ENCODE measurements around the gene GCSAM.

Gene GCSAM

GRCh38 chr3:112132975-112133448, at the start of gene GCSAM:
GCSAM (minus strand) TSS chr3:112133248; CDS start chr3:112133120, 128 bp downstream.
- no peak for DNase-seq

- DNase-seq, result no peak
Measured at GRCh38 chr3:112175646-112176045, 42.6 kb upstream of the GCSAM start.

DNA sequence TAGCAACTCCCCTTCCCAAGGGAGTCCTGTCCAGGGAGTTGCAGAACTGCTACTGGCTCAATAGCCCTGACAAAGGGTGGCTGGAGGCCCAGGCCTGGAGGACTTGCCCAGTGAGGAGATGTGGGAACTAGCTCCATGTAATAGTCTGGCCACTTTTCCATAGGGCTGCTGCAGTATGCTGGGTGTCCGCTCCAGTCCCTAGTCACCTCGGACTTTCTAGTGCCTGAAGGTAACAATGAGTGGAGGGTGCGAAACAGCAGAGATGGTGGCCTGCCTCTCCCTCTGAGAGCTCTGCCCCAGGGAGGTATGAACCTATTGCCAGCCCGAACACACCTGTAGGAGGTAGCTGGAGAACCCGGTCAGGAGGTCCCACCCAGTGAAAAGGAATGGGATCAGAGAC, 42.0 kb upstream of the GCSAM start:
- no peak for DNase-seq

DNA sequence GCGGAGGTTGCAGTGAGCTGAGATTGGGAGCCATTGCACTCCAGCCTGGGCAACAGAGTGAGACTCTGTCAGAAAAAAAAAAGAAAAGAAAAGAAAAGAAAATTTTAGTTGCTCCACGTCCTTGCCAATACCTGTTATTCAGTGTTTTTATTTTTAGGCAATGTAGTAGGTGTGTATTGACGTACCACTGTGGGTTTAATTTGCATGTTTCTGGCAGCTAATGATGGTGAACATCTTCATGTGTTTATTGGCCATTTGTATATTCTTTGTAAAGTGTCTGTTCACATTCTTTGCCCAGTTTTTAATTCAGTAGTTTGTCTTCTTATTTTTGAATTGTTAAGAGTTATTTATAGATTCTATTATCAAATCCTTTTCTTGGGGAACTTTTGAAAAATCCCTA, 38.1 kb upstream of the GCSAM start:
- no peak for DNase-seq

DNA sequence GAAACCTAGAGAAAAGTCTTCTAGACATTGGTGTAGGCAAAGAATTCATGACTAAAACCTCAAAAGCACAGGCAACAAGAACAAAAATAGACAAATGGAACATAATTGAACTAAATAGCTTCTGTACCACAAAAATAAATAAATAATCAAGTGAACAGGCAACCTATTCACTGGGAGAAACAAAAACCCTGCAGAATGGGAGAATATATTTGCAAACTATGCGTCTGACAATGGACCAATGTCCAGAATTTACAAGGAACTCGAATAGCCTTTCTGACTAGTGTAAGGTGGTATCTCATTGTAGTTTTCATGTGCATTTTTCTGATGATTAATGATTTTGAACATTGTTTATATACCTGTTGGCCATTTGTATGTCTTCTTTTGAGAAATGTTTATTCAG, 37.0 kb upstream of the GCSAM start:
- no peak for DNase-seq

- DNase-seq, result no peak
Measured at GRCh38 chr3:112167758-112168157, 34.7 kb upstream of the GCSAM start.

DNA sequence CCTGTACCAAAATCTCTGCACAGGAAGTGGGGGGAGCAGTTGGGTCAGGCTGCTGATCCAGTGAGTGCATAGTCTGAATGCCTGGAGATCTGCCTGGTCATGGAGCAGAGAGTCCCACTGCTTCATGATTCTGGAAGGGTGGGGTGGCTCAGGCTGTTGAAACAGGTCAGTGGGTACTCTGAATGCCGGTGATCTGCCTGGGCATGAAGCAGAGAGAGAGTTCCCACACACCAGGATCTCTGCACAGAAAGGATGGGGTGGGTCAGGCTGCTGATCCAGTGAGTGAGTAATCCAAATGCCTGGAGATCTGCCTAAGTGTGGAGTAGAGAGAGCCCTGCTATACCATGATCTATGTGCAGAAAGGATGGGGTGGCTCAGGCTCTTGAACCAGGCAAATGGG, 16.1 kb upstream of the GCSAM start:
- DNase-seq, result no peak

DNA sequence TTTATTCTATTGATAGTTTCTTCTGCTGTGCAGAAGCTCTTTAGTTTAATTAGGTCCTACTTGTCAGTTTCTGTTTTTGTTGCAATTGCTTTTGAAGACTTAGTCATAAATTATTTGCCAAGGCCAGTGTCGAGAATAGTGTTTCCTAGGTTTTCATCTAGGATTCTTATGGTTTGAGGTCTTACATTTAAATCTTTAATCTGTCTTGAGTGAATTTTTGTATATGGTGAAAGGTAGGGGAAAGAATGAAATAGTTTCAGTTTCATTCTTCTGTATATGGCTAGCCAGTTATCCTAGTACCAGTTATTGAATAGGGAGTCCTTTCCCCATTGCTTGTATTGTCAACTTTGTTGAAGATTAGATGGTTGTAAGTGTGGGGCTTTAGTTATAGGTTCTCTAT, 10.6 kb upstream of the GCSAM start:
- DNase-seq, result no peak

DNA sequence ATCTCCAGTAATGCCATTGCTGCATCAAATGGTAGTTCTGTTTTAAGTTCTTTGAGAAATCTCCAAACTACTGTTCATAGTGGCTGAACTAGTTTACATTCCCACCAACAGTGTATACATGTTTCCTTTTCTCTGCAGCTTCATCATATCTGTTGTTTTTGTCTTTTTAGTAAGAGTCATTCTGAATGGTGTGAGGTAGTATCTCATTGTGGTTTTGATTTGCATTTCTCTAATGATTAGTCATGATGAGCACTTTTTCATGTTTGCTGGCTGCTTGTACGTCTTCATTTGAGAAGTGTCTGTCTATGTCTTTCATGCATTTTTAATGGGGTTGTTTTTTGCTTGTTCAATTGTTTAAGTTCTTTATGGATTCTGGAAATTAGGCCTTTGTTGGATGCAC, 10.2 kb upstream of the GCSAM start:
- DNase-seq, result no peak

- no peak for DNase-seq
Measured at GRCh38 chr3:112141293-112141692, 8.2 kb upstream of the GCSAM start.

DNA sequence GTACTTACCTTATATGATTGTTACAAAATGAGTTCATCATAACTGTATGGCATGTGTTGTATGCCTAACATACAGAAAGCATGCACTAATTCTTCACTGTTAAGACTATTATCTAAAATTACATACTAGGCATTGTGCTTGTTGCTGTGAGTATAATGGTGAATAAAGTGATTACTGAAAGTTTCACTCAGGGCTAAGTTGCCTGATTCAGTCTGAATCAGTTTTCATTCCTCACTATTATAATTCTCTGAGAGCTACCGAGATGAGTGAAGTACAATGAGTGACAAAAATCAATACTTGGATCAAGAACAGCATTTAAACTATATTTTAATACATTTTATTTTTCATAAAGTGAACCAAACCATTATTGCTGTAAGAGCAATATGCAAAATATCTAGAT, 7.5 kb upstream of the GCSAM start:
- DNase-seq, result no peak

DNA sequence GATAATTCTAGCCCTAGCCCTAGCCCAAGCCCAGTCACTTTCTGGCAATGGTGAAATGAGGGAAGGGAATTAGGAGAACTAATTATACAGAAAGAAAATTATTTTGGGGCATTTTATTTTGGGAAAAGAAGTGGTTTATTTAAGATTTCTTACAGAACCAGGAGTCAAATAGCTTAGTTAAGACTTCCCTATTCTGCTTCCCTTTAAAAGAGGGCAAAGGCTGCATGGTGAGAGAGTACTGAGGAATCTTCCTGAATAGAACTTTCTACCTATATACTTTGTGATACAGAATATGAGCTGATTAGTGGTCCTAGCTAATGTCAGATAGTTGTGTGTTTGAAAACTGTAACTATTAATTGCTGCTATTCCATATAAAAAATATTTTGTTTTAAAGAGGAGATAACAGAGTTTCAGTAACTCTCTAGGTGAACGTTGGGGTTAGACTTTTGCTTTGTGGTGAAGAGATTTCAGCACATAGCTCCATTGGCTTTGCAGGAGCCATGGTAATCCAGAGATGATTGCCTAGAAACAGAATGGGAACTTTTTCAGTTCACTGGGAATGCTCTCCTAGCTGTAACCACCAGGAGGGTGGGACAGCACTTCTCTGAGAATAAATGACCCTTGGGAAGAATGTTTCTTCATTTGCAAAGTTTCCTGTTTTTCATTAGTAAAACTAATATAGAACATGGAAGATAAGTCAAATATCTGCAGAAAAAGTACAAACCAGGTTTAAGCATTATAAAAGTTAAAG, 5.3 kb upstream of the GCSAM start:
- DNase-seq, result no peak

DNA sequence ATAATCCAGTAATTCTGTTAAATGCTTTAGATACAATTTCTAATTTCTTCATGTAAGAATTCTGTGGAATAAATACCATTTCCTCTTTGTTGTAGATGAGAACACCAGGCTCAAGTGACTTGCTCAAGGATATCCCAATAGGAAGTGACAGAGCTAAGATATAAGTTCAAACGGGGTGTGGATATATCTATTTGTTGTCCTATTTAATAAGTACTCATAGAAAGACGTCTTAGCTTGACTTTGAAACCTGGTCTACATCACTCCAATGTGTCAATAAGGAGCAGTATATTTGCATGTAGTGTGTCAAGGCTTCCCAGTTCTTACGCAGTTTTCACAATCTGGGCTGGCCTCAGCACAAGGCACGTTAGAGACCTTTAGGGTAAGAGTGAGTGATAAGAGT, 4.7 kb upstream of the GCSAM start:
- DNase-seq, result no peak

- DNase-seq, result peak; percentile 64
Measured at GRCh38 chr3:112136959-112137693, 4.1 kb upstream of the GCSAM start.

DNA sequence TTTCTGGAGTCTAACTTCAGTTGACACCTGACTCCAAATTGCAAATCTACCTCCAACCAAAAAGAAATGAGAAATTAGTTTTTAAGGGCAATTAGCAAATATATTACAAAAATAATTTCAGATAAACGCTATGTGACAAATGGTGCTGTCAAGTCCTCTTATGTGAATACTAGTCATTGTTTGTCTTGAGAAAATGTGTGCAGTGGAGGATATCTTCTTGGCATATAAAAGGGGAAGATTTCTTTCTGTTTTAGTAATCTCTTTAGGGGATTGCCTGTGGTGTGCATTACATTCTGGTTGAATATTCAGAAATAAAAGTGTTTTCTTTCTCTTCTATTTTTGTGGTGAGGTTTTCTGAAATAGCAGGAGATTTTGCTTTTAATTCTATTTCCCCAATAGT, 3.0 kb upstream of the GCSAM start:
- DNase-seq, result peak; percentile 7

- DNase-seq, result no peak
Measured at GRCh38 chr3:112134335-112135124, 1.5 kb upstream of the GCSAM start.

- no peak for DNase-seq
Measured at GRCh38 chr3:112133626-112134334, 732 bp upstream of the GCSAM start.

GRCh38 chr3:112132554-112132953, 494 bp downstream of the GCSAM start:
- DNase-seq, result no peak

DNA sequence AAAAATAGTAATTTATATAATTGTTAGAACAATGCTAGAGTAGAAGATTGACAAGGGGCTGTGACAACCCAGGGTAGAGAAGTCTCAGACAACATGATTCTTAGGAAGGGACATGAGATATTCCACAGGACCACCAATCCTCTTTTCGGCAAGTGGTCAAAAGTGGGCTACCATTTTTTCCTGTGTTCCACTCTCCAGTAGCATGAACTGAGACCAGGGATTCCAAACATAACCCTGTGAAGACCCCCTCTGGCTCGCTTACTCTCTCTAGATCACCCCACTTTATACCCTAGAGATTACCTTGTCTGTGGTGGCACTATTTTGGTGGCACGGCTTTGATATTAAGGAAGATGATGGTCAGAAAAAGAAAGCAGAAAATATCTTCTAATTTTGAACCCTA, 960 bp downstream of the GCSAM start:
- DNase-seq, result no peak

GRCh38 chr3:112131111-112131510, 1.9 kb downstream of the GCSAM start:
- DNase-seq, result no peak

GRCh38 chr3:112130638-112130993, 2.4 kb downstream of the GCSAM start:
- no peak for DNase-seq

DNA sequence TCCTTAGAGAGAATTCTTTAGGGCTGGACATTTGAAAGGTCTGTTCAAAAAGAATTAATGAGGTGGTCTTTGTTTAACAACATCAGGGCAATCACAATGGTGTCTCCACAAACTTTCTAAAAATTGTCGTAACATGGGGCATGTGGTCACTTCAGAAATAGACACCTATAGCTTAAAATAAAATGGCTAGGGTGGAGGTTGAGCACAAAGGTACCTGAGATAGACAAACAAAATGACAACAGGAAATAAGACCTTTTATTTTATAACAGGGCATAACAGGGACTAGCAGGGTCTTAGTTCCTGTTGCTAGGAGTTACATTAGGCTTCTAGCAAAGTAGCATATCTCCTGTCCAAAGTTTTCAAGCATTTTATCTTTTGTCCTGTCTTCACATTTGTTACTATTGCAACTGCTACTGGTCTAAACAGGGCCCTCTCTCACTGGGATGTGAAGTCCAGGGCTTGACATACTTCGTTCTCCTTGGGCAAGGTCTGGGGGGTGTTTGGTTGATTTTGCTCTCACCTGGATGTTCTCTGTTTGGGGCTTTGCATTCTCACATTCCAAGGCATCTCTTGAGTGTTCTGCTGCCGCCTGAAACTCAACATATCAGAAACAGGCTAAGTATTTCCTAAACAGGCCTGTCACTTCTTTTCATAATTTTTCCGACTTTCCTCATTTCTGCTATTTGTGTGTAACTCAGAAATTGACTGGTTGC, 3.0 kb downstream of the GCSAM start:
- DNase-seq, result no peak

Measured in kidney glomerular epithelial cell (primary cell).